KMS-11 (cell line): ENCODE data around the gene FRMD8.

Source experiments
- H2AFZ ChIP-seq: fragments of 200-600 bp; sonication (generic); 2 replicates; pipeline ENCODE4 v1.6.1; 2016; ENCODE audit warnings: antibody characterized with exemption, mixed run types, low read depth
- H3K27ac ChIP-seq: fragments of 200-600 bp; sonication (generic); 2 replicates; pipeline ENCODE4 v1.6.1; 2016; ENCODE audit warnings: mild to moderate bottlenecking, mixed run types
- H3K27me3 ChIP-seq: fragments of 200-600 bp; sonication (generic); 2 replicates; pipeline ENCODE4 v1.6.1; 2017; ENCODE audit warnings: mild to moderate bottlenecking, low read depth, mixed run types, moderate library complexity; ENCODE audit not compliant: insufficient read depth
- H3K36me3 ChIP-seq: fragments of 200-600 bp; sonication (generic); 2 replicates; pipeline ENCODE4 v1.6.1; 2017; ENCODE audit warnings: mild to moderate bottlenecking, mixed run types; ENCODE audit not compliant: insufficient read depth
- H3K4me1 ChIP-seq: fragments of 200-600 bp; sonication (generic); 2 replicates; pipeline ENCODE4 v1.6.1; 2016; ENCODE audit warnings: mild to moderate bottlenecking, low read depth, mixed run types; ENCODE audit not compliant: poor library complexity, severe bottlenecking
- H3K4me2 ChIP-seq: fragments of 200-600 bp; sonication (generic); 2 replicates; pipeline ENCODE4 v1.7.0; 2016; ENCODE audit warnings: mild to moderate bottlenecking, mixed run types
- H3K4me3 ChIP-seq: fragments of 200-600 bp; sonication (generic); IDR thresholded peaks from 2 replicates; pipeline ENCODE4 v1.6.1; 2017; ENCODE audit warnings: low read depth, low read length, mixed read lengths; ENCODE audit not compliant: insufficient read depth
- H3K79me2 ChIP-seq: fragments of 200-600 bp; sonication (generic); 2 replicates; pipeline ENCODE4 v1.6.1; 2016; ENCODE audit warnings: low read depth, mixed run types; ENCODE audit not compliant: insufficient read depth
- H3K9ac ChIP-seq: fragments of 200-600 bp; sonication (generic); 2 replicates; pipeline ENCODE4 v1.6.1; 2016; ENCODE audit warnings: mild to moderate bottlenecking, mixed run types
- H4K20me1 ChIP-seq: fragments of 200-600 bp; sonication (generic); 2 replicates; pipeline ENCODE4 v1.6.1; 2016; ENCODE audit warnings: mild to moderate bottlenecking, mixed run types; ENCODE audit not compliant: insufficient read depth
- CTCF ChIP-seq: fragments of 200-600 bp; sonication (generic); conservative IDR thresholded peaks from 2 replicates; pipeline ENCODE4 v1.6.1; 2017; ENCODE audit warnings: low read depth, mild to moderate bottlenecking, antibody characterized with exemption, low read length, moderate library complexity, mixed read lengths

The FRMD8 gene

GRCh38 chr11:65395961-65396530 is 9.6 kb downstream of the FRMD8 start:
- H3K79me2 ChIP-seq, result peaks cover 13% of the 10 kb centered on the region
- H3K27ac ChIP-seq, result no peak overlapping the region
- H3K4me2 ChIP-seq, result no peak overlapping the region
- H4K20me1 ChIP-seq, result no peaks in the 10 kb centered on the region
- no peak for TF ChIP-seq CTCF
- H2AFZ ChIP-seq, result no peak overlapping the region
- no peaks in the 10 kb centered on the region for H3K27me3 ChIP-seq
- no peak overlapping the region for H3K9ac ChIP-seq
- H3K4me1 ChIP-seq, result peaks cover 9% of the 10 kb centered on the region
- H3K4me3 ChIP-seq, result no peak overlapping the region
- no peaks in the 10 kb centered on the region for H3K36me3 ChIP-seq

- no peak overlapping the region for H3K4me2 ChIP-seq
- no peak overlapping the region for H2AFZ ChIP-seq
- H3K79me2 ChIP-seq, result peaks cover 4% of the 10 kb centered on the region; the same call in 1 of the 2 replicates
- H3K36me3 ChIP-seq, result no peaks in the 10 kb centered on the region
- no peaks in the 10 kb centered on the region for H4K20me1 ChIP-seq
- H3K4me3 ChIP-seq, result no peak overlapping the region
- H3K27ac ChIP-seq, result no peak overlapping the region; the same call in 1 of the 2 replicates
- TF ChIP-seq CTCF, result no peak
- H3K9ac ChIP-seq, result no peak overlapping the region
- no peaks in the 10 kb centered on the region for H3K27me3 ChIP-seq
- H3K4me1 ChIP-seq, result no peaks in the 10 kb centered on the region
These were observed 10.6 kb downstream of the FRMD8 start for GRCh38 chr11:65396769-65397745.

- no peak overlapping the region for H3K4me2 ChIP-seq
- no peak overlapping the region for H3K27ac ChIP-seq
- TF ChIP-seq CTCF, result no peak
- no peaks in the 10 kb centered on the region for H4K20me1 ChIP-seq
- H3K9ac ChIP-seq, result no peak overlapping the region
- H3K4me1 ChIP-seq, result no peaks in the 10 kb centered on the region
- no peaks in the 10 kb centered on the region for H3K79me2 ChIP-seq
- H3K36me3 ChIP-seq, result no peaks in the 10 kb centered on the region
- H3K4me3 ChIP-seq, result no peak overlapping the region
- H2AFZ ChIP-seq, result no peak overlapping the region
- no peaks in the 10 kb centered on the region for H3K27me3 ChIP-seq
These were observed 12.0 kb downstream of the FRMD8 start for GRCh38 chr11:65398362-65398910.

- Histone ChIP-seq H3K27ac (no peak overlapping the region), H3K36me3 (no peaks in the 10 kb centered on the region), H3K79me2 (no peaks in the 10 kb centered on the region), H3K4me2 (no peak overlapping the region), H2AFZ (no peak overlapping the region), H3K9ac (no peak overlapping the region), H3K4me1 (no peaks in the 10 kb centered on the region), H4K20me1 (no peaks in the 10 kb centered on the region), H3K4me3 (no peak overlapping the region), H3K27me3 (no peaks in the 10 kb centered on the region)
- no peak for TF ChIP-seq CTCF
These were observed 12.8 kb downstream of the FRMD8 start for GRCh38 chr11:65399249-65399648.
